HepG2 (cell line): Measurements from ENCODE around the gene LYPD4. TPM values are rescaled to one million over a fixed set of nuclear protein-coding genes. Genes with fewer than 3 reads are reported as not detected.

Experiments used
- DMAP1 ChIP-seq: IDR thresholded peaks from 2 replicates; pipeline ENCODE4 v1.6.1; 2016
- FOXC1 ChIP-seq: sonication (generic); formaldehyde crosslinking; IDR thresholded peaks from 2 replicates; pipeline ENCODE4 v1.8.0; 2022; ENCODE audit warnings: mild to moderate bottlenecking, missing genetic modification reagents, borderline replicate concordance
- HNRNPL ChIP-seq: fragments of 200-400 bp; formaldehyde crosslinking; IDR thresholded peaks from 2 replicates; pipeline ENCODE4 v1.6.1; 2017; ENCODE audit warnings: mild to moderate bottlenecking, low read depth, low read length
- KIAA2018 ChIP-seq: sonication (generic); formaldehyde crosslinking; IDR thresholded peaks from 2 replicates; pipeline ENCODE4 v1.5.0; 2020; ENCODE audit warnings: mild to moderate bottlenecking, missing genetic modification reagents, borderline replicate concordance
- LRRFIP1 ChIP-seq: sonication (generic); formaldehyde crosslinking; conservative IDR thresholded peaks from 2 replicates; pipeline ENCODE4 v1.4.0; 2020; ENCODE audit warnings: missing genetic modification reagents
- PAXIP1 ChIP-seq: sonication (generic); formaldehyde crosslinking; conservative IDR thresholded peaks from 2 replicates; pipeline ENCODE4 v1.4.0; 2020; ENCODE audit warnings: mild to moderate bottlenecking, missing genetic modification reagents, moderate library complexity
- SIX4 ChIP-seq: sonication (generic); formaldehyde crosslinking; IDR thresholded peaks from 2 replicates; pipeline ENCODE4 v1.4.0; 2020; ENCODE audit warnings: missing genetic modification reagents
- ZBED4 ChIP-seq: sonication (generic); formaldehyde crosslinking; IDR thresholded peaks from 2 replicates; pipeline ENCODE4 v1.4.0; 2020; ENCODE audit warnings: missing genetic modification reagents, borderline replicate concordance
- polyA plus RNA-seq, 8 experiments: library from polyadenylated mRNA; depleted of rRNA in 3 of 8; stranded (reverse) in 7 of 8; unstranded in 1 of 8; fragments of >200 nt; fragmentation: Illumina TruSeq in 4 of 8; extraction: Trizol in 4 of 8; gene quantifications; 2 replicates each; pipeline versions ENCODE4 v1.2.1 to v1.2.3, GENCODE V29; 2011 to 2016; ENCODE audit warnings: low read depth in 4 of 8, missing spikeins in 1 of 8, mixed read lengths in 1 of 8; ENCODE audit not compliant: insufficient read depth in 1 of 8
- total RNA-seq, 5 experiments: library from RNA; depleted of rRNA; stranded (reverse); fragments of >200 nt; fragmentation: Illumina TruSeq; extraction: Trizol; gene quantifications; 2 replicates each; pipeline ENCODE4 v1.2.3, GENCODE V29; 2016; ENCODE audit warnings: low read depth in 1 of 5

Gene LYPD4
- total and polyA plus RNA-seq, 2 of the 13 experiments (the other 11 are each of a cell fraction or from before 2014, with no cell fraction given) = not detected

- TF ChIP-seq DMAP1 = peak; percentile 85
- TF ChIP-seq HNRNPL = peak; percentile 56; the same call in 1 of the 2 replicates
- no peak for TF ChIP-seq KIAA2018
- no peak for TF ChIP-seq LRRFIP1
- TF ChIP-seq FOXC1 = peak; percentile 79; the same call in 1 of the 2 replicates
- peak; percentile 63; the same call in 1 of the 2 replicates for TF ChIP-seq SIX4 (CRISPR knock-in tag)
- peak; percentile 63 for TF ChIP-seq PAXIP1
- TF ChIP-seq ZBED4 = peak; percentile 79
Observed at GRCh38 chr19:41883821-41884733, 39.6 kb upstream of the LYPD4 start (continued).
